LNCaP clone FGC (cell line): ENCODE measurements around the gene GPR84.

Experiments
- DNase-seq: peaks from one replicate; pipeline ENCODE4 v3.0.0-alpha.2; 2011; ENCODE audit warnings: low read depth
- H3K4me3 ChIP-seq: 2 replicates; pipeline ENCODE4 v1.5.1; 2011; ENCODE audit warnings: mild to moderate bottlenecking, low read depth, low read length, control low read depth
- CTCF ChIP-seq: IDR thresholded peaks from 2 replicates; pipeline ENCODE4 v1.5.1; 2012; ENCODE audit warnings: mild to moderate bottlenecking; ENCODE audit not compliant: control insufficient read depth, insufficient read depth; ENCODE audit errors: extremely low read depth

GPR84 gene

GRCh38 chr12:54387114-54387467, 22.8 kb upstream of the GPR84 start:
- DNase-seq = no peak
- H3K4me3 ChIP-seq = peak overlapping the region; percentile 39
- TF ChIP-seq CTCF = no peak

- H3K4me3 ChIP-seq = peak overlapping the region; percentile 39
- TF ChIP-seq CTCF = no peak
- peak; percentile 47 for DNase-seq
Measured at GRCh38 chr12:54386403-54387113, 22.3 kb upstream of the GPR84 start.

- TF ChIP-seq CTCF = no peak
- no peak overlapping the region for H3K4me3 ChIP-seq
- no peak for DNase-seq
Measured at GRCh38 chr12:54385251-54385914, 21.1 kb upstream of the GPR84 start.

- no peak for DNase-seq
- TF ChIP-seq CTCF = no peak
- no peak within 1 kb of the TSS for H3K4me3 ChIP-seq
Measured at GRCh38 chr12:54384591-54385041, 20.3 kb upstream of the GPR84 start, which contains the start of gene ZNF385A. Gene ZNF385A (minus strand): TSS chr12:54384733. CDS start chr12:54384514, 219 bp downstream.

GRCh38 chr12:54383041-54383609, 18.8 kb upstream of the GPR84 start:
- no peak overlapping the region for H3K4me3 ChIP-seq
- TF ChIP-seq CTCF = no peak
- no peak for DNase-seq

- no peak for DNase-seq
- no peak for TF ChIP-seq CTCF
- no peak overlapping the region for H3K4me3 ChIP-seq
Measured at GRCh38 chr12:54381136-54381535, 16.9 kb upstream of the GPR84 start.
